Forelimb muscle (tissue), 1 donor: ENCODE results near the gene SHISA7. TPM values are rescaled to one million over a fixed set of nuclear protein-coding genes. Genes with fewer than 3 reads are reported as not detected.
"Not testable (repeated sequence)": the region's sequence is repeated elsewhere in the genome, so short reads cannot be mapped to it uniquely, and the experiment has no call there.

ENCODE experiments used
- DNase-seq: peaks from one replicate; pipeline ENCODE4 v3.0.0-alpha.2; 2013; ENCODE audit warnings: low read depth
- polyA plus RNA-seq: library from polyadenylated mRNA; unstranded; fragments of 120-200 nt; gene quantifications from one replicate; pipeline ENCODE4 v1.2.1, GENCODE V29; 2013; ENCODE audit not compliant: insufficient read length

Gene SHISA7
- polyA plus RNA-seq, 1 donor, result 0.14 TPM

DNA sequence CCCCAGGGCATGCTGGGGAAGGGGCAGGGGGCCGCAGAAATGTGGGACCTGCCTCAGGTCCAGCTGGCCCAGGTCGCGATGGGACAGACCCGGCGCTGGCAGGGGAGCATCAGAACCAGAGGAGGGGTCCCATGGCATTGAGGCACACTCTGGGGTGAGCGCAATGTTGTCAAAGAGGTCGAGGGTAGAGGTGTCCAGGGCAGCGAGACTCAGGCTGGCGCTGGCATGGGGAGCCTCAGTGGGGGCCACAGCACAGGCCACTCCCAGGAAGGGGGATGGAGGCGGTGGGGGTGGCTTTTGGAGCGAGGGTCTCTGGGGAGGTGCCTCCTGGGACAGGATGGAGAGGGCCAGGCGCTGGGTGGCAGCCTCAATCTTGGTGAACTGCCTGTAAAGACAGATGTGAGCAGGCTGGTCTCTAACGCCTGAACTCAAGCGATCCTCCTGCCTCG lies 20.5 kb upstream of the SHISA7 start:
- DNase-seq, result no peak

DNA sequence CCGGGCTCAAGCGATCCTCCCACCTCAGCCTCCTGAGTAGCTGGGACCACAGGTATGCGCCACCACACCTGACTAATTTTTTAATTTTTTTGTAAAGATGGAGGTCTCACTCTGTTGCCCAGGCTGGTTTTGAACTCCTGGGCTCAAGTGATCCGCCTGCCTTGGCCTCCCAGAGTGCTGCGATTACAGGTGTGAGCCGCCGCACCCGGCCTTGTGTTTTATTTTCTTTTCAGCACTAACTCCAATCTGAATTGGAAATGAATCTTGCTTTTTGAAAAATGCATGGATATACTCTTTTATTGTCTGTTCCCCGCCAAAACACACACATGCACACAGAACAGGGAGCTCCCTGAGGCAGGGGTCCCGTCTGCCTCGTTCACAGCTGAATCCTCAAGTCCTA lies 19.6 kb upstream of the SHISA7 start:
- DNase-seq, result no peak

DNA sequence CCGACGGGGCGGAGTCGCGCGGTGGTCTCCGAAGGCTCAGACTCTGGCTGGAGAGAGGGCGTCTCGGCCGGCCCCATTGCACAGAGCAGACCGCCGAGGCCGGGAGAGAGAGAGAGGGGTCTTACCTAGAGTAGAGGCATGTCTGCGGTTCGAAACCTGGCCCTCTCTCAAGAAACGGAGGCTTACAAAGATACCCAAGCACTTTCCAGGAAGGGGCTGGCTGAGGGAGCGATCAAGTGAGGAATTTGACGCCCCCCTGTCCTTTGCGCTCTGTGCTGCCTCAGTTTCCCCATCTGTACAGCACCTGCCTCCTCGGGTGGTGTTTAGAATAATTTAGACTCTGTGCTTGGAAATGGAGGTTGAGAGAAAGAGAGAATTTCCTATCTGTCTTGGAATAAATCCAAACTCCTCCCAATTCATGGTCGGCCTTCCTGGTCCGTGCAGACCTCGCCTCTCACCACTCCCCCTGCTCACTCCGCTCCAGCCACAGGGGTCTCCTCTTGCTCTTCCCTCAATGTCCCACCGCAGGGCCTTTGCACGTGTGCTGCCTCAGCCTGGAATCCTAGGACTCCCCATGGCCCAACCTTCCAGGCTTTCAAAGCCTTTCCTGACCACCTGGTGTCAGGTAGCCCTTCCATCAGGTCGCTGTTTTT lies 19.0 kb upstream of the SHISA7 start:
- no peak for DNase-seq

DNA sequence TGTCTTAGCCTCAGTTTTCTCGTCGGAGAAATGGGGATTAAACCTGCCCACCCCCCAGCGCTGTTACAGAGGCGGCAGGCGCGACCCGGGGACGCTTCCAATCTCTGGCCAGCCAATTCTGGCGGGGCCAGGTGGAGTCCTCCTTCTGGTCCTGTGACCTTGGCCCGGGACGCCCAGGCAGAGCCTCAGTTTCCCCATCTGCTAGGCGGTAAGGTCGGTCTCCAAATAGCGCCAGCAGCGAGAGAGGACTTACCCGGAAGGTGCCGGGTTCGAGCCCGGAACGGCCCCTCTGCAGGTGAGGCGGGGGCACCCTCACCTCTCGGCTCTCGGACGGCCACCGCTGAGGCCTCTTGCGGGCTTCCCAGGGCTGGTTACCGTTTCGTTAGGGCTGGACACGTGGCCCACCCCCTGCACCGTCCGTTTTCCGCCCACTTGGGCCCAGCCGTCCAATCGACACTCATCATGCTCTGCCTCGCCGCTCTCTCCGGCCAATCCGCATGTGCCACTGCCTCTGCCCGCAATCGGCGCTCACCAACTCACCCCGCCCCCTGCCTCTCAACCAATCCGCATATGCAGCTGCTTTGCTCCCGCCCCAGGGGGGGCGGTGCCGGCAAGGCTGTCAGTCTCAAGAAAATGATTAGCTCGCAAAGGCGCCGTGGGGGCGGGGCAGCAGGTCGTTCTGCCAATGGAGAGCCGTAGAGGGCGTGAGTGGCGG lies 18.3 kb upstream of the SHISA7 start, which contains the start of gene ISOC2:
ISOC2 (minus strand) TSS at position 384 of the 715 bp plus-strand sequence. CDS start 5,156 bp downstream, outside the sequence.
- peak; percentile 99 for DNase-seq

DNA sequence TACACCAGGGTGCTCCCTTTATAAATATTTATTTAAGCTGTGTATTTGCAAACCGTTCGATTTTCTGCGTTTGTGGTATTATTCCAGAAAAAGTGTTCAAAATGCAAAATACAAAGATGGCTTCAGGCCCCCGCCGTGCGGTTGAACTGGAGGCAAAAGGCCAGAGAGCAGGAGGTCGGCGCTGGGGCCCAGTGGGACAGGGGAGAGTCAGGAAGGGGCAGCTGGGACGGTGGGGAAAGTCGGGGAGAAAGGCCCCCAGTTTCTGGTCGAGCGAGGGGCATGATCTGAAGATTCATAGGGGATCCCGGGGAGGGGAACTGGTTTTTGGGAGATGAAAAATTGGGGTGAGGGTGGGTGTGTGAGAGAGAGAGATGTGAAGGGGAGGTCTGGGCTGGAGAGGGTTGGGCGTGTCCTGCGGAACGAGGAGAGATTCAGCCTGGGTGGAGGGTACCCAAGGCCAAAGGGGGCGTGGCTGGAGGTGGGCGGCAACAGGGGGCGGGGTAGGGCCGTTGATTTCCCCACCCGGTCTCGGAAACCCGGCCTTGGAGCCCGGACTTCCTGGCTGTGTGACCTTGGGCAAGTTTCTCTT lies 17.7 kb upstream of the SHISA7 start:
- DNase-seq, result no peak

DNA sequence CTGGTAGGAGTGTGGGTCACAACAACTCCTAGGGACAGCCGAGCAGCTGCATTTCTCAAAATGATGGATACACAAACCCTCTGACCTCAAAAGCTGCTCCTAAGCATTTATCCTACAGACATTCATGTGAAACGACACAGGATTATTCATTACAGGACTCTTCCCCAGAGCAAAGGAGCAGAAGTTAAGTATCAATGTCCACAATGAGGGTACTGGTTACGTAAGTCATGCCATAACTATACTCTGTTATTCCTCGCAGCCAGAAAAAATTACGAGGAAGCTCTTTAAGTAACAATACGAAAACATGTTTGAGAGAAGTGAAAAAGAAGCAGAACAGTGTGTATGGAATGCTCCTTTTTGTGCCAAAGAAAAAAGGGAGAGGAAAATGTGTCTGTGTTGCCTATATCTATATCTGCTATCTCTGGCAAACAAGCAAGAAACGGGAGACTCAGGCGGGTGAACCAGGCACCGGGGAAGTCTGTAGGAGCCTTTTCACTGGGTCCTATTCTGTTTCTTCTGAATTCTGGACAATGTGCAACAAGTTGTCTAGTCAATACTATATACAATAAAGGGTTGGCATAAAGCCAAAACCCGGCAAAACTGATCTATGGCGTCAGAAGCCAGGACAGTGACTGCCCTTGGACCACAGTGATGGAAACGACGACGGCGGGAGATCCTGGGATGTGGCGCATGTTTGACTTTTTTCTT lies 17.0 kb upstream of the SHISA7 start:
- no peak for DNase-seq

DNA sequence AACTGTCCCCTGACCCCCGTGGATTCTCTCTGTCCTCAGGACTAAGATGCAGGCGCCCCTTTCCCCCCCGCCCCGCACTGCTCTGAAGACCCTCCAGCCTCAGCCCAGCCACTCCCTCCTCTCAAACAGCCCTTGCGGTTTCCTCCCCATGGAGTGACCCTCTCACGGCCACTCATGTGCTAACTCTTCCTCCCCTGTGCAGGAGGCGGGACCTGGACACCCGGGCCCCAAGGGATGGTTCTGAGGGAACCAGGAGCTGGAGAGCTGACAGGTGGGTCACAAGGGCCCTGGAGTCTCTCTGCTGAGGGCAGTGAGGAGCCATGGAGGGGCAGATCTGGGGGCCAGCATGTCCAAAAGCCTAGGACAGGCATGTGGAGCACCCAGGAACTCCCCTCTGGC lies 16.4 kb upstream of the SHISA7 start:
- DNase-seq, result no peak

DNA sequence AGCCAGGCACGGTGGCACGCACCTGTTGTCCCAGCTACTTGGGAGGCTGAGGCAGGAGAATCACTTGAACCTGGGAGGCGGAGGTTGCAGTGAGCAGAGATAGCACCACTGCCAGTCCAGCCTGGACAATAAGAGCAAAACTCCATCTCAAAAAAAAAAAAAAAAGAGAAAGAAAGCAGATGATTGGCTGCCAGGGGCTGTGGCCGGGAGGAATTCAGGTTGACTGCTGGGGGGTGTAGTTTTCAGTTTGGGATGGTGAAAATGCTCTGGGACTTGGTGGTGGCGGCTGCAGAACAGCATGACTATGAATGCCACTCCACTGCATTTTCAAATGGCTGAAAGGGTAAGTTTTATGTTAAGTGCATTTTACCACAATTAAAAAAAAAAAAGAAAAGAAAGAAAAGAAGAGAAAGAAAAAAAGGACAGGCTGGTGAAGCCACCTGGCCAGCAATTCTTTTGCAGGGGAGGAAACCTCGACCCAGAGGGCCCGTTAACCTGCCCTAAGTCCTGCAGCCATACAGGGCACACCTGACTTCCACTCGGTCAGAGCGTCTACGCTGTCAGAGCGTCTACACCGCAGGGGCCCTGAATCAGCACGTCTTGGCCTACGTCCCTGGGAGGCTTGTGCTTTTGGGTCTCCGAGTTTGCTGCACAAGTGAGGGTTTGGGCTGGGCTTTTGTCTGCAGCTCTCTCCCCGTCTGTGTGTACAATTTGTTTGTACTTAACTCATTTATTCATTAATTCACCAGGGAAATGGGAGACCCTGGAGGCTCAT lies 14.8 kb upstream of the SHISA7 start:
- no peak for DNase-seq

DNA sequence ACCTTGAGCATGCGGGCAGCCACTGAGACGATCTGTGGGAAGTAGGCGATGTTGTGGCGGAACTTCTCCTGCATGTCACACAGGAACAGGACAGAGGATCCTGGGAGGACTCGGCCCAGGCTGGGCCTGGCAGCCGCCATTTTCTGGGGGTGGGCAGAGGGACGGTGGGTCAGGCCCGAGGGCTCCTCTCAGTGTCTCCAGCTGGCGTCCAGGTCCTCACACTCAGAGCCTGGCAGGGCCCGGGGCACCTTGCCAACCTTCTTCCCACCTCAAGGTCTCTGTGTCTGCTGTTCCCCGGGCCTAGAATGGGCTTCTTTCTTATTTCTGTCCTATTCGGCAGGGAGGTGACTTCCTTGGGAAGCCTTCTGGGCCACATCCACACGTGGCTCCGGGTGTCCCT lies 13.2 kb upstream of the SHISA7 start:
- DNase-seq, result no peak

DNA sequence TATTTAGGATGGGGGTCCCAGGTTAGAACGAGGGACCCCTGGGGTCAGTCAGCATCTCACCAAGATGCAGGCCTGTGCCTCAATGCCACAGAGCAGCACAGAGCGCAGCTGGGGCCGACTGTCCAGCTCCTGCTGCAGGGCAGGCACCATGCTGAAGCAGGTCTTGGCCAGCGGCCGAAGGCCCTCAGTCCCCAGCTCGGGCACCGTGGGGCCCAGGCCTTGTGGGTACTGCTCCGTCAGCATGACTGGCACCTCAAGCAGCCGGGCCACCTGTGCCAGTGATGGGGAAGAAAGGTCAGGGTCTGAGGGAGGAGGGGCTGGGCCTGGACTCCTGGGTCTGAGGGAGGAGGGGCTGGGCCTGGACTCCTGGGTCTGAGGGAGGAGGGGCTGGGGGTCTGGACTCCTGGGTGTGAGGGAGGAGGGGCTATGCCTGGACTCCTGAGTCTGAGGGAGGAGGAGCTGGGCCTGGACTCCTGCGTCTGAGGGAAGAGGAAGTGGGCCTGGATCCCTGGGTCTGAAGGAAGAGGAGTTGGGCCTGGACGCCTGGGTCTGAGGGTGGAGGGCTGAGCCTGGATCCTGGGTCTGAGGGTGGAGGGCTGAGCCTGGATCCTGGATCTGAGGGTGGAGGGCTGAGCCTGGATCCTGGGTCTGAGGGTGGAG lies 12.6 kb upstream of the SHISA7 start:
- DNase-seq, result no peak

DNA sequence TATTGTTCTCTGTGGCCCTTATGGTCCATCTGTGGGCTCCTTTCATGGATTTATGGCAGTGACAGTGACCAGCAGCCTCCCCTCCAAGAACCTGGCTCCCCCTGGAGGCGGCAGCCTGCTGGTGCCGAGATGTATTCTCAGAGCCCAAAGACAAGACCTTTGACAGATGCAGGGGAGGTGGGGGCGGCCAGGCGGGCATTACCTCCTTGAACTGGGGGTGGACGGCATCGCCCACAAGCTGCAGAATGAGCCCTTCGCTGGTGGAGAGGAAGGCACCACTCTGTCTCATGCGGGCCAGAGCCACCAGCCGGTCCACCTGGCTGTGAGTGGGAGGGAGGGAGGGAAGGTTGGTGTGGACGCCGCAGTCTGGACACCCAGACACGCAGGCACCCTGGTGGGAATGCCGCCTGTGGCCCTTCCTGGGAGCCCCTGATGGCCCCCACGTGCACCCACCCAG lies 11.7 kb upstream of the SHISA7 start:
- DNase-seq, result no peak

DNA sequence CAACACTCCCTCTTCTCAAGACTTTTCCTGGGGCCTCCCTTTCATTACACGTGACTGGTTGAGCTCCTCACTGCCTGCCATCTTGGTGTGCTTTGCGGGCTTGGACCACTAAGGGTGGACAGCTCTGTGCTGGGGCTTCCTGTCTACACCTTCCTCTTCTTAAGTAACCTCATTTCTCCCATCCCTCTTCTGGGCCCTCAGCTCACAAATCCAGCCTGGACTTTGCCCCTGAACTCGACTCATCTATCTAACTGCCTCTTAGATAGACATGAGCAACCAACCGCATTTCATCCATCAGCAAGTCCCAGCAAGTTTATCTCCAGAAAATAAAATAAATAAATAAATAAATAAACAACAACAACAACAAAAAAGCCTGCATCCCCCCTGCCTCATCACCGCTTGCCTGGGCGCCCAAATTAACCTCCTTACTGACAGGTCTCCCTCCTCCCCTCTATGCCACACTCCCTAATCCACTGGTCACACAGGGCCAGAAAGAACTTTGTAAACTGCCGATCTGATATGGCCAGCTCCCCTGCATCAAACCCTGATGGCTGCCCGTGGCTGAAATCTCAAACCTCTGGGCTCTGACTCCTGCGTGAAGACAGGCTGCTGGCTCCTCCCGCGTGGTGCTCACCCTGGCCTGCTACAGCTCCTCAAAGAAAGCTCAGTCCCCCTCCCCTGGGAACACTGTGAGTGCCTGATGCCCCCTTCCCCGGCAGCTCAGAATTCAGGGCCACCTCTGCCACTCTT lies 10.6 kb upstream of the SHISA7 start:
- no peak for DNase-seq

DNA sequence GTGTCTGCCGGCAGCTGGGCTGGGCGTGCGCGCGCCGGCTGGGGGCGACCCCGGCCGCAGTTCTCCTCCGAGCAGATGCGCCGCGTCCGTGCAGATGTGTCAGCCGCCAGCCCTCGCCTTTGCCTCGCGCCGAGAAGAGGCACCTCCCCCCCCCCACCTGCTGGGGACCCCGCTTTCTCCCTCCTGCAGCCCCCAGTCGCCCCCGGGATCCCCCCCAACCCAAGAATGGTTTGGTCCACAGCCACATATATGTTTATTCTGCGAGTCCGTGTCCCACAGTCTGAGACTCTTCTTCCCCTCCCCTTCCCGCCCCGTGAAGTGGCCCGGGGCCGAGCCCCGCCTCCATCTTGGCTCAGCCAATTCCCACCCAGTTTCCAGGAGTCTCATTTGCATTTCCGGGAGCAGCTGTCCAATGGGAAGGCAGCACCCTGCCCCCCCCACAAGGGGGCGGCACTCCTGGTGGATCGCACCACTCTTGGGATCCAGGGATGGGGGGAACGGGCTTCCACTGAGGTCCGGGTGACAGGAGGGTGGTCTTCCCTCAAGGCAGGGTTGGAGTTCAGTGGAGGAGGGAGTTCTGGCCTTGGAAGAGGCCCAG lies 9.7 kb upstream of the SHISA7 start:
- no peak for DNase-seq

DNA sequence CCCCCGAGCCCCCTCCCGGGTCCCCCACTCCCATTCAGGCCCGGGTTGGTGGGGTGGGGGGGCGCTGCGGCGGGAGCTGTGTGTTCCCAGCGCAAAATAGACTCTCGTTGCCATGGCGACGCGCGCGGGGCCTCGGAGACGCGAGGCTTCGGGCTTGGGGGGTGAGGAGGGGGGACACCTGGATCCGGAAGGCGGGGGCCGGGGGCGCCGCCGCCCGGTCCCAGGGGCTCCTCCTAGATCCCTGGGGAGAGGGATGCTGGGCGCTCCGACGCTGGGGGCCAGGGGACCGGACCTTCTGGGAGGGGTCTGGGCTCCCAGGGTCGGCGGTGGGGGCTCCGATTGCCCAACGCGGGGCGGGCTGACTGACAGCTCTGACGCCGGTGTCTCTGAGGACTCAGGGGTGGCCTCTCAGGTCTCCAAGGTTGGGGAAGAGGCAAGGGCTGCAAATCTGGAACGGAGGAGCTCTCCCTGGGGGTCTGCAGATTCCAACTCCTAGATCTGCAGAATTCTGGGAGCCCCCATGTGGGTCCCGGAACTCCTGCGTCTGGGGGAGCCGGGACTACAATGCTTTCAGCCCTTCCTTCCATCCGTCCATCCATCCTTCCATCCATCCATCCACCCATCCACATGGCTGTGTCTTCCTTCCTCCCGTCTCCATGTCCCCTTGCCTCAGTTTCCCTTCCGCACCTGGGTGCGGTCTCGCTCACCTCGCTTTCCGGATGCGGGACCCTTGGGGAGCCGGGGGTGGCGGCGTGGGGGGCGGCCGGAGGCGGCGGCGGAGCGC lies 9.1 kb upstream of the SHISA7 start:
- DNase-seq, result no peak

DNA sequence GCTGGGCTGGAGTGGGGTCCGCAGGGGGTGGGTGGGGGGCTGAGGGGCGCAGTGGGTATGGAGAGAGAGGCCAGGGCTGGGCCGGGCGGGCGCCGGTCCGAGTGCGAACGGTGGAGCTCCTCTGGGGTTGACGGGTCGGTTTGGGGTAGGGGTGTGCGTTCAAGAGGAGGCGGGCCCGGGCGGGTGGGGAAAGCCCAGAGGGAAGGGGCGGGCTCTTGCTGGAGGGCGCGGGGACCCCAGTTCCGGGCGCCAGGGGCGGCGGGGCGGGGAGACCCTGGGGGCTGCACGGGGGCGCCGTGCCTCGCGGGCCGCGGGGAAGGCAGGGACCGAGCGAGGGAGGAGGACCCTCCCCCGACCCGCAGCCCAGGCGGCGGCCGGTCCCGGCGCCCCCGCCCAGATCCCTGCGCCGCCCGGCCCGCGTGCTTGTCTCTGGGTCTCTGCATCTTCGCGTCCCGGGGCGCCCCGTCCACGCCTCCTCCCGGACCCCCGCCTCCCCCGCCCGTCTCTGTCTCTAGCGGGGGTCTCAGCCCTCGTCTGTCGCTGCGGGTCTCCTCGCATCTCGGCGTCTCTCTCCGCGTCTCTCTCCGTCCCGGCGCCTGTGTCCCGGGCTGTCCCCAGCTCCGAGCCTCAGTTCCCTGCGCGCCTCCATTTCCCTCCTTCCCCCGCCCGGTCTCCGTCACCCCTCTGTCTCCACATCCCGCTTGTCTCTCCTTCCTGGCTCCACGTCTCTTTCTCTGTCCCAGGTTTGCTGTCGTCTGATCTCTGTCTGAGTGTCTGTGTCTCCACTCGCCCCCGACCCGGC lies 8.3 kb upstream of the SHISA7 start:
- no peak for DNase-seq

DNA sequence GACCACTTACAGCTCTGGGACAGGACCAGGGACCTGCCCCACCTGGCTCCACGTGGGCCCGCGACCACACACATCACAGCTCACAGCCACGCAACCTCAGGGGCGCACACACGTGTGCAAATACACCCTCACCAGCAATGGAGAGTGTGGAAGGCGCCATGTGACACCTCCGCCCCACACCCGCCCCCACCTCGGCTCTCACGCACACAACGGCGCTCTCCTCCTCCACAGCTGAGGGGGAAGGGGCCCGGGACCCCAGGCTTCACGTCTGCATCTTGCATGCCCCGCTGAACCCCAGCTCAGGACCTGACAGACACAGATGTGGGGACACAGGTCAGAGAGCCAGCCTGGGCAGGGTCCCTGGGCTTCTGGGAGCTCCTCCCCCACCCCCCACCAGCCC lies 6.4 kb upstream of the SHISA7 start:
- DNase-seq, result no peak

DNA sequence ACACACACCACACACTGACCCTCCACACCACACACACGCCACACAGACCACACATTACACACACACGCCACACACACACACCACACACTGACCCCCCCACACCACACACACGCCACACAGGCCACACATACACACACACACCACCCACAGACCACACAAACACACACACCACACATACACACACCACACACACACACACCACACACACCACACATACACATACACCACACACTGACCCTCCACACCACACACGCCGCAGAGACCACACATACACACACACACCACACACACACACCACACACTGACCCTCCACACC lies 5.0 kb upstream of the SHISA7 start:
- not testable (repeated sequence) for DNase-seq

DNA sequence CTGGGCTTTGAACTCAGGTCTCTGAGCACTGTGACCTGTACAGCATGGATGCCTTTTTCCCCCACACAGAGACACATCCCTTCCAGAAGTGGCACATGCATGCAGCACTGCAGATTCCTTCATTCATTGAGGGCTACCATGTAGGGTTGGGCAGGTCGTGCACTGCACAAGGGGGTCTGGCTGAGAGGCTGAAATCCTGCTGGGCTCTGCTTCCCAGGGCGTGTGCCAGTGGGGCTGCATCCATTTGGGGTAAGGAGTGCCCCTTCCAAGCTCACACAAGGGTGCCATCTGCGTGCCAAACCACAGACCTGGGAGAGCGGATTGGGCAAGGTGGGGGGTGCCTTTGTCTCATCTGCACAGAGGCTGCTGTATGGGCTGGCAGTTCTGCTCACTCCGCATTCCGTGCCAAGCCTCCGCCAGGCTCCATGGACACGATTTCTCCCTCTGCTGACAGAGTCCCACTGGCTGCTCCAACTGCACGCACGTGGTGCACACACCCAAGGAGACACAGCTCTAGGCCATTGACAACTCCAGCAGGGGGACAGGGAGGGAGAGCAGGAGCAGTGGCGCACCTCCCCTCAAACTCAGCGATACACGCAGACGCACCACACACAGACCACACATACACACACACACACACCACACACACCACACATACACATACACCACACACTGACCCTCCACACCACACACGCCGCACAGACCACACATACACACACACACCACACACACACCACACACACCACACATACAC lies 4.5 kb upstream of the SHISA7 start:
- no peak for DNase-seq
